Esophagus mucosa (tissue), 1 donor: Measurements from ENCODE around the gene NEFH. TPM values are rescaled to one million over a fixed set of nuclear protein-coding genes. Genes with fewer than 3 reads are reported as not detected.
"Not testable (repeated sequence)": the region's sequence is repeated elsewhere in the genome, so short reads cannot be mapped to it uniquely, and the experiment has no call there.

Source experiments
- ATAC-seq: fragments of 200-7000 bp; cut with Tn5 transposase; one replicate; pipeline ENCODE4 v1.9.1; 2020
- total RNA-seq: library from RNA; stranded (reverse); gene quantifications from one replicate; pipeline ENCODE4 v1.2.4, GENCODE V29; 2023
- donor health status: DM: yes; HTN: yes; CAD: no.

Gene NEFH
- not detected for total RNA-seq

- no peak for ATAC-seq
Observed at GRCh38 chr22:29479417-29480261, at the start of gene NEFH. Gene NEFH, plus strand, starts transcription at chr22:29480218. Its CDS starts 45 bp downstream, at chr22:29480263.

- ATAC-seq, result no peak
Observed at GRCh38 chr22:29431986-29432385, 48.0 kb upstream of the NEFH start.

GRCh38 chr22:29433856-29434255, 46.2 kb upstream of the NEFH start:
- ATAC-seq, result no peak

- ATAC-seq, result no peak
Observed at GRCh38 chr22:29434288-29434687, 45.7 kb upstream of the NEFH start.

GRCh38 chr22:29435236-29436136, 44.5 kb upstream of the NEFH start:
- ATAC-seq, result no peak

GRCh38 chr22:29438283-29438682, 41.7 kb upstream of the NEFH start, which contains the start of gene RFPL1:
Gene RFPL1, plus strand, starts transcription at chr22:29438583.
- ATAC-seq, result not testable (repeated sequence)

- ATAC-seq, result no peak
Observed at GRCh38 chr22:29442976-29443375, 37.0 kb upstream of the NEFH start.

- no peak for ATAC-seq
Observed at GRCh38 chr22:29443452-29443851, 36.6 kb upstream of the NEFH start.

GRCh38 chr22:29443861-29444792, 35.9 kb upstream of the NEFH start:
- peak; percentile 42 for ATAC-seq

- ATAC-seq, result no peak
Observed at GRCh38 chr22:29445508-29445907, 34.5 kb upstream of the NEFH start.

GRCh38 chr22:29447906-29448305, 32.1 kb upstream of the NEFH start:
- no peak for ATAC-seq

GRCh38 chr22:29449296-29449875, 30.6 kb upstream of the NEFH start:
- ATAC-seq, result peak; percentile 12

GRCh38 chr22:29450222-29450621, 29.8 kb upstream of the NEFH start:
- ATAC-seq, result peak; percentile 67

- ATAC-seq, result no peak
Observed at GRCh38 chr22:29451863-29452262, 28.2 kb upstream of the NEFH start.

GRCh38 chr22:29454276-29454675, 25.7 kb upstream of the NEFH start:
- no peak for ATAC-seq

GRCh38 chr22:29456211-29456671, 23.8 kb upstream of the NEFH start:
- ATAC-seq, result no peak

- ATAC-seq, result peak; percentile 33
Observed at GRCh38 chr22:29457730-29458129, 22.3 kb upstream of the NEFH start.

- ATAC-seq, result peak; percentile 50
Observed at GRCh38 chr22:29458551-29458950, 21.5 kb upstream of the NEFH start.

GRCh38 chr22:29459773-29460172, 20.2 kb upstream of the NEFH start:
- ATAC-seq, result peak; percentile 10

GRCh38 chr22:29461263-29461662, 18.8 kb upstream of the NEFH start:
- no peak for ATAC-seq

GRCh38 chr22:29463629-29464028, 16.4 kb upstream of the NEFH start:
- ATAC-seq, result no peak

GRCh38 chr22:29464581-29464980, 15.4 kb upstream of the NEFH start:
- ATAC-seq, result no peak
